ENCODE measurements around the gene MEGF11. TPM values are rescaled to one million over a fixed set of nuclear protein-coding genes. Genes with fewer than 3 reads are reported as not detected.

The MEGF11 gene
- polyA plus RNA-seq, 3 donors from 2014 or later, result not detected

GRCh38 chr15:66049353-66049752 lies 204.2 kb downstream of the MEGF11 start:
- no peaks in the 10 kb centered on the region for H3K4me1 Mint-ChIP-seq
- no peak overlapping the region for H3K4me3 Mint-ChIP-seq
- H3K9me3 Mint-ChIP-seq, result peaks cover 0 to 3% (median 0%) of the 10 kb centered on the region in 6 donors
- no peak overlapping the region for H3K27ac Mint-ChIP-seq
- H3K27me3 Mint-ChIP-seq (ENCODE audit: low read depth in 3 of 3), result peaks cover 2 to 10% (median 7%) of the 10 kb centered on the region in 3 donors
- DNase-seq, result no peak
- H3K36me3 Mint-ChIP-seq, result no peaks in the 10 kb centered on the region

DNA sequence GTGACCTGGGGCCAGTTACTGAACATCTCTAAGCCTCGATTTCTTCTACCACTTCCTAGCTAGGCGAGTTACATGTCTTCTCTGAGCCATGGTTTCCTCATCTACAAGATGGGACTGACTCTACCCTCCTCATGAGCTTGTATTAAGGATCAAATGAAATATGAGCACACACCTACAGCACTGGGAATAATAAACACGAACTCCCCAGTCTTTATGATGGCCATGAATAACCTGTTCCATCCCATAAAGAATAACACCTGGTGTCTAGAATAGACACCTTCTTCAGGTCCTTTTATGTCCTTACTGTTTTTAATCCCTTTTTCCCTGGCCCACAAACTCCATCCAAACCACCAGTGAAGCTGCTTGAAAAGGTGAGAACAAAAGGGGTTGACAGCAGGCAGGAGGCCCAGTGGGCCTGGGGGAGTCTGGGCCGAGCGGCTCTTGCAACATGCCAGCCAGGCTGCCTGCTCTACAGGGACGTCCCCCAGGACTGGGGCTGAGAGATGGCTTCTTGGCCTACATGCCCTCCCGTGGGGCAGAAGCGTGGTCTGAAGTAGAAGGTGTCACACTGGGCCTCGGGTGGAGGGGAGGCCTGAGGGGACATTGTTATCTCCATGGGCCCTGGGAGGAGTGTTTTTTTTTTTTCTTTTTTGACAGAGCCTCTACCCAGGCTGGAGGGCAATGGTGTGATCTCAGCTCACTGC lies 206.1 kb downstream of the MEGF11 start:
- Mint-ChIP-seq H3K36me3 (no peaks in the 10 kb centered on the region), H3K4me3 (no peak overlapping the region), H3K4me1 (no peaks in the 10 kb centered on the region), H3K27ac (no peak overlapping the region), H3K27me3 (ENCODE audit: low read depth in 3 of 3) (peaks cover 7 to 9% (median 7%) of the 10 kb centered on the region in 3 donors), H3K9me3 (peaks cover 0 to 3% (median 0%) of the 10 kb centered on the region in 6 donors)
- no peak for DNase-seq

DNA sequence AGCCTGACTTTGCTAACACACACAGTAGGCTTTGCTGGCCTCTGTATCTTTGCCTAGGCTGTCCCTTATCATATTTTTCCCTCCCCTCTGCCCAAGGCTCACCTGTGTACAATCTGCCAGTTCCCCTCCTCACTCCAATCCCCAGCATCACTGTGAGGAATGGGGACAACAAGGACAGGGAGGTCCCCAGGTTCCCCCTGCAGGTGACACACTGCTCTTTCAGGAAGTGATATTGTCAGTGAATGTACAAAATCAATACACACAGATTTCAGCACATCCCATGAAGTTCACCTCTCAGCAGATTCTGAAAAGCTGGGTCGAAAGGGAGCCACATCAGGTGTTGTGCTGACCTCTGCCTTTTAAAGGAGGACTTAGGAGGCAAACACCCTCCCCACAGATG lies 206.8 kb downstream of the MEGF11 start:
- Mint-ChIP-seq H3K4me1 (no peaks in the 10 kb centered on the region), H3K27me3 (ENCODE audit: low read depth in 3 of 3) (peaks cover 5 to 7% (median 6%) of the 10 kb centered on the region in 3 donors), H3K9me3 (peaks cover 0 to 3% (median 0%) of the 10 kb centered on the region in 6 donors), H3K4me3 (no peak overlapping the region), H3K27ac (no peak overlapping the region), H3K36me3 (no peaks in the 10 kb centered on the region)
- DNase-seq, result no peak

DNA sequence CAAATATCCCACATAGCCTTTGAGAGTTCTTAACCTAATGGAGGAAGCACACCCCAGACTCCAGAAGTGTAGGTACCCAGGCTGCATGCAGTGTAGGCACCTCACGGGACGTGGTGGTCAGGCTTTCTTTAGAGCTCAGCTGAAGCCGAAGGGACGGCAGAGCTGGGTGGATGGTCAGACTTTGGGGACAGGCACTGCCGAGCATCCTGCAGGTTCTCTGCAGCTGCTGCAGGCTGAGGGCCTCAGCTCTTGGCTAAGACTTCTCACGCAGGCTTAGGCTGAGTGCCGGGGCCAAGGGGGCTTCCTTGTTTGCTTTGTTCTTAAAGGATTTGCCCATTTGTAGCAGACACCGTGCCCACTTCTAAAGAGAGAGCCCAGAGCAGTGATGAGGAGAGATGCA lies 207.2 kb downstream of the MEGF11 start:
- H3K9me3 Mint-ChIP-seq, result peaks cover 0 to 3% (median 0%) of the 10 kb centered on the region in 6 donors
- H3K4me1 Mint-ChIP-seq, result no peaks in the 10 kb centered on the region
- DNase-seq, result no peak
- H3K27me3 Mint-ChIP-seq (ENCODE audit: low read depth in 3 of 3), result peaks cover 5 to 7% (median 6%) of the 10 kb centered on the region in 3 donors
- H3K27ac Mint-ChIP-seq, result no peak overlapping the region
- no peak overlapping the region for H3K4me3 Mint-ChIP-seq
- H3K36me3 Mint-ChIP-seq, result no peaks in the 10 kb centered on the region

DNA sequence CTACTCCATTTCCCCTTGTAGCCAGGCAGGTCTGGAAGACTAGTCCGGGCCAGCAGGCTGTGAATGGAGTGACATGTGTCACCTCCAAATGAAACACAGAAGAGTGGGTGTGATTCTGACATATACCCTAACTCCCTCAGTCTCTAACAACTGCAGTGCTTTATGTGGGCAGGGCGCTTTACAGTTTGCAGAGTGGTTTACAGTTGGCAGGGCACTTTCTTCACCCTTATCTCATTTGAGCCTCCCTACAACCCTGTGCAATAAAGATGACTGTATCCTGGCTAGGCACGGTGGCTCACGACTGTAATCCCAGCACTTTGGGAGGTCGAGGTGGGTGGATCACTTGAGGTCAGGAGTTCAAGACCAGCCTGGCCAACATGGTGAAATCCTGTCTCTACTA lies 208.0 kb downstream of the MEGF11 start:
- no peaks in the 10 kb centered on the region for H3K4me1 Mint-ChIP-seq
- no peak overlapping the region for H3K4me3 Mint-ChIP-seq
- H3K27ac Mint-ChIP-seq, result no peak overlapping the region
- DNase-seq, result no peak
- peaks cover 5 to 7% (median 6%) of the 10 kb centered on the region in 3 donors for H3K27me3 Mint-ChIP-seq (ENCODE audit: low read depth in 3 of 3)
- no peaks in the 10 kb centered on the region for H3K36me3 Mint-ChIP-seq
- peaks cover 0 to 3% (median 0%) of the 10 kb centered on the region in 6 donors for H3K9me3 Mint-ChIP-seq

- Mint-ChIP-seq H3K4me3 (no peak overlapping the region), H3K9me3 (no peaks in the 10 kb centered on the region), H3K4me1 (no peaks in the 10 kb centered on the region), H3K36me3 (no peaks in the 10 kb centered on the region), H3K27ac (no peak overlapping the region), H3K27me3 (ENCODE audit: low read depth in 3 of 3) (peaks cover 4 to 7% (median 6%) of the 10 kb centered on the region in 3 donors)
- no peak for DNase-seq
Observed at GRCh38 chr15:66044837-66045236, 208.7 kb downstream of the MEGF11 start.

- peaks cover 4 to 13% (median 9%) of the 10 kb centered on the region in 3 donors for H3K27me3 Mint-ChIP-seq (ENCODE audit: low read depth in 3 of 3)
- no peak overlapping the region for H3K27ac Mint-ChIP-seq
- H3K4me3 Mint-ChIP-seq, result no peak overlapping the region
- H3K36me3 Mint-ChIP-seq, result no peaks in the 10 kb centered on the region
- DNase-seq, result no peak
- no peaks in the 10 kb centered on the region for H3K9me3 Mint-ChIP-seq
- no peaks in the 10 kb centered on the region for H3K4me1 Mint-ChIP-seq
Observed at GRCh38 chr15:66043264-66043663, 210.3 kb downstream of the MEGF11 start.

DNA sequence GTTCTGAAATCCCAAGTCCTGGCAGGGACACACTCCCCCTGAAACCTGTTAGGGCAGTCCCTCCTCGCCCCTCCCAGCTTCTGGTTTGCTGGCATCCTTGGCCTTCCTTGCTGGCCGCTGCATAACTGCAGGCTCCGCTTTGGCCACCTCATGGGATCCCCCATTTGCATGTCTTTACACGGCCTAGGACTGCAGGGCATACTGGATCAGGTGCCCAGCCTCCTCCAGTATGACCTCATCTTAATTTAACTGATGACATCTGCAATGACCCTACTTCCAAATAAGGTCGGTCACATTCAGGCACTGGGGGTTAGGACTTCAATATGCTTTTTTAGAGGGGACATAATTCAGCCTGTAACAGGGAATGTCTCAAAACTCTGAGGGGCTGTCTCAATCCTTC lies 210.9 kb downstream of the MEGF11 start:
- Mint-ChIP-seq H3K4me1 (no peaks in the 10 kb centered on the region), H3K36me3 (no peaks in the 10 kb centered on the region), H3K27ac (no peak overlapping the region), H3K9me3 (no peaks in the 10 kb centered on the region), H3K4me3 (no peak overlapping the region), H3K27me3 (ENCODE audit: low read depth in 3 of 3) (peaks cover 5 to 13% (median 9%) of the 10 kb centered on the region in 3 donors)
- DNase-seq, result no peak

GRCh38 chr15:66041276-66041675 lies 212.3 kb downstream of the MEGF11 start:
- Mint-ChIP-seq H3K36me3 (no peaks in the 10 kb centered on the region), H3K9me3 (no peaks in the 10 kb centered on the region), H3K27ac (no peak overlapping the region), H3K4me3 (no peak overlapping the region), H3K27me3 (ENCODE audit: low read depth in 3 of 3) (peaks cover 9 to 13% (median 10%) of the 10 kb centered on the region in 3 donors), H3K4me1 (no peaks in the 10 kb centered on the region)
- DNase-seq, result no peak

DNA sequence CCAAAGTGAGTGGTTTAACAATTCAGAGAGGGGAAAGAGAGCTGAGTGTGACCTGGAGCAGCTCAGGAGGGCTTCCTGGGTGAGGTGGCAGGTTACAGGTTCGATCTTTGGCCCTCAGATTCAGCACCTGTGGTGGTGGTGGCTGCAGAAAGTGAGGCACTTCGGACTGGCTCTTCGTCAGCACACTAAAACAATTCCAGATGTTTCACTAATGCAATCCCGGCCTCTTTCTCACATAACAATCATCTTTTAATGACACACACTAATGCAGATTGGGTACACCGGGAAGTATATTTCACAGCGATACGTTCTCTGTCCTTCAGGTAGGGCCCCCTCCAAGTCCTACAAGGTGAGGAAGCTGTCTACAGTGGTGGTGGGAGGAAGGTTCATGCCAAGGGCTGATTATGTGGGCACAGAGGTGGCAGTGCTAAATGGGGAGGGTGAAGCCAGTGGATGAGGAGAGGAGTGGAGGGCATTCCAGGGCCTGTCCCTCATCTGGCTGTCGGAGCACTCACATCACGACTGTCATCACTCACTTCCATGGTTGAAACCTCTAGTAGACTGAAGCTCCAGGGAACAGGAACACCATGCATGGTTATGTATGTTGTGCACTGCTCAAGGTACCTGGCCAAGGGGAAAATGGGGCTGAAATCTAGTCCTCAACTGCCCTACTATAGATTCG lies 213.2 kb downstream of the MEGF11 start:
- Mint-ChIP-seq H3K27ac (no peak overlapping the region), H3K4me3 (no peak overlapping the region), H3K4me1 (no peaks in the 10 kb centered on the region), H3K27me3 (ENCODE audit: low read depth in 3 of 3) (peaks cover 9 to 11% (median 11%) of the 10 kb centered on the region in 3 donors), H3K36me3 (no peaks in the 10 kb centered on the region), H3K9me3 (no peaks in the 10 kb centered on the region)
- no peak for DNase-seq

GRCh38 chr15:66039117-66039871 lies 214.3 kb downstream of the MEGF11 start:
- no peaks in the 10 kb centered on the region for H3K9me3 Mint-ChIP-seq
- no peak overlapping the region for H3K27ac Mint-ChIP-seq
- peaks cover 8 to 11% (median 10%) of the 10 kb centered on the region in 3 donors for H3K27me3 Mint-ChIP-seq (ENCODE audit: low read depth in 3 of 3)
- no peaks in the 10 kb centered on the region for H3K36me3 Mint-ChIP-seq
- DNase-seq, result no peak
- H3K4me3 Mint-ChIP-seq, result no peak overlapping the region
- H3K4me1 Mint-ChIP-seq, result no peaks in the 10 kb centered on the region

- H3K27me3 Mint-ChIP-seq (ENCODE audit: low read depth in 3 of 3), result peaks cover 8 to 11% (median 10%) of the 10 kb centered on the region in 3 donors
- no peak overlapping the region for H3K4me3 Mint-ChIP-seq
- no peak for DNase-seq
- no peaks in the 10 kb centered on the region for H3K4me1 Mint-ChIP-seq
- no peaks in the 10 kb centered on the region for H3K9me3 Mint-ChIP-seq
- H3K36me3 Mint-ChIP-seq, result no peaks in the 10 kb centered on the region
- H3K27ac Mint-ChIP-seq, result no peak overlapping the region
Observed at GRCh38 chr15:66038387-66039116, 215.0 kb downstream of the MEGF11 start.

DNA sequence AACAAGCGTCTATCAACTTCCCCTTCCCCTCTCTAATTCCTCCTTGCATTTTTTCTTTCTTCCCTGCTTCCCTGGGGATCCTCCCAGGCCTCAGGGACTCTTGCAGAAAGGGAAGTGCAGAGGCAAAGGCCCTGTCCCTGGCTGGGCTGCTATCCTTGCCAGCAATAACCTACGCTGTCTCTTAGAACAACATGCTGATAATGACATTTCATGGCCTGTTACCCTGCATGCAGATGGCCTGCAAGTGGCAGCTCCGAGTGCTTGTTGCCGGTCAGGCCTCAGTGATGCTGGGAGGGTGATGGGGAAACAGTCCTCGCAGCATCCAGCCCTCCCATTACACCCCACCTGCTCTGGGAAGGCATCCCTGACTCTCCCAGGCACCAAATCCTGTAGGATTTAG lies 216.7 kb downstream of the MEGF11 start:
- H3K27ac Mint-ChIP-seq, result no peak overlapping the region
- H3K27me3 Mint-ChIP-seq (ENCODE audit: low read depth in 3 of 3), result peaks cover 8 to 10% (median 9%) of the 10 kb centered on the region in 3 donors
- no peak overlapping the region for H3K4me3 Mint-ChIP-seq
- peaks cover 0 to 3% (median 0%) of the 10 kb centered on the region in 6 donors for H3K9me3 Mint-ChIP-seq
- DNase-seq, result no peak
- no peaks in the 10 kb centered on the region for H3K36me3 Mint-ChIP-seq
- H3K4me1 Mint-ChIP-seq, result no peaks in the 10 kb centered on the region

Measured in immature natural killer cell (primary cell).